Tibial nerve (tissue), 4 donors: Measurements from ENCODE around the gene MST1R. TPM values are rescaled to one million over a fixed set of nuclear protein-coding genes. Genes with fewer than 3 reads are reported as not detected.

Source experiments
- DNase-seq, 2 donors: peaks; one replicate each; pipeline ENCODE4 v3.0.0-alpha.2; 2019; ENCODE audit warnings: low spot score in 2 of 2
- H3K27ac ChIP-seq, 4 donors: fragments of 200-600 bp; sonication (generic) in 3 of 4; one replicate each; pipeline ENCODE4 v1.5.1; 2017 to 2019; ENCODE audit warnings: mild to moderate bottlenecking in 1 of 4
- H3K27me3 ChIP-seq, 2 donors: fragments of 200-600 bp; sonication (generic) in 1 of 2; one replicate each; pipeline versions ENCODE4 v1.5.1 to v1.6.0; 2017 to 2019
- H3K36me3 ChIP-seq, 3 donors: fragments of 200-600 bp; sonication (generic); one replicate each; pipeline ENCODE4 v1.5.1; 2018 to 2019
- H3K4me1 ChIP-seq, 4 donors: fragments of 200-600 bp; sonication (generic) in 3 of 4; one replicate each; pipeline ENCODE4 v1.5.1; 2017 to 2019
- H3K4me3 ChIP-seq, 4 donors: fragments of 200-600 bp; sonication (generic) in 3 of 4; one replicate each; pipeline ENCODE4 v1.5.1; 2017 to 2019; ENCODE audit warnings: mild to moderate bottlenecking in 1 of 4, moderate library complexity in 1 of 4
- H3K9me3 ChIP-seq, 4 donors: fragments of 200-600 bp; sonication (generic) in 3 of 4; one replicate each; pipeline ENCODE4 v1.5.1; 2017 to 2019
- EP300 ChIP-seq, 2 donors: sonication (generic); formaldehyde crosslinking; IDR thresholded peaks; one replicate each; pipeline ENCODE4 v1.6.1; 2017; ENCODE audit warnings: antibody characterized with exemption in 2 of 2, mild to moderate bottlenecking in 1 of 2
- POLR2A ChIP-seq, 2 donors: fragments of 450-650 bp; IDR thresholded peaks; one replicate each; pipeline ENCODE4 v1.6.1; 2017; ENCODE audit warnings: antibody characterized with exemption in 2 of 2, mild to moderate bottlenecking in 2 of 2, moderate library complexity in 2 of 2
- WGBS, 2 donors: methylation state at CpG; one replicate each; pipeline ENCODE4 v1.1.5; 2018; 5-methylcytosine and 5-hydroxymethylcytosine counted together
- total RNA-seq, 4 donors: library from RNA; depleted of rRNA; stranded (reverse); fragments of >200 nt; gene quantifications; one replicate each; pipeline ENCODE4 v1.1.0, GENCODE V29; 2016
- TF ChIP-seq, protein P1 (sequence below), 5 experiments: fragments of 200-600 bp in 3 of 5; fragments of 450-650 bp in 2 of 5; sonication (generic) in 3 of 5; IDR thresholded peaks; one replicate each; pipeline ENCODE4 v1.5.1; 2016 to 2019; ENCODE audit warnings: antibody characterized with exemption in 5 of 5, mild to moderate bottlenecking in 3 of 5, moderate library complexity in 2 of 5

Gene MST1R
- total RNA-seq, 4 donors from 2014 or later = 1.0 to 2.8 (median 2.3) TPM

DNA sequence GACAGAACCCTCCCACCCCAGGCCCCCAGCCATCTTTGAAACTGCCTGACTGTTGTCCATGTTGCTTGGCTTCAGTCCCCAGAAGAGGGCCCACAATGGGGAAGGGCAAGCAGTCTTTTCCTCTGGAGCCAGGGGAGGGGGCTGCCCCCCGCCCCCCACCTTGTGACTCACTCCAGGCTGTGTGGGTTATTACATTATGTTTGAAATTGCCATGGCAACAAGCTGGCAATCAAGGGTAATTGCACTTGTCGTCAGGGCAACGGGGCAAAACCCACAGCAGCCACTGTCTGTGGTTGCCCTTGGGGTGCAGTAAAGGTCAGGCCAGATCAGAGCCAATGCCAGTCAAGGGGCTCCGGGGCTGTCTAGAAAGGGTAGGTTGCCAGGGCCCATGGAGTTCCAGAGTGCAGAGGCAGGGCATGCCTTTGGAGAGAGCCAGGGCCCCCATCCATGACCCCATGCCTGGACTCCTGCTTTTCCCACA, 30.8 kb downstream of the MST1R start:
- WGBS, 2 donors = 37 to 50% methylated on average over 4 of the region's 4 CpGs
- Histone ChIP-seq H3K4me1 (peaks cover 0 to 21% (median 15%) of the 10 kb centered on the region in 4 donors), H3K27ac (no peak overlapping the region), H3K4me3 (no peak overlapping the region), H3K27me3 (peaks cover 0 to 27% of the 10 kb centered on the region in 2 donors), H3K9me3 (no peaks in the 10 kb centered on the region), H3K36me3 (no peaks in the 10 kb centered on the region)
- TF ChIP-seq POLR2A (IDR thresholded peaks at IDR 0.05) = no peak
- TF ChIP-seq, protein P1, sequence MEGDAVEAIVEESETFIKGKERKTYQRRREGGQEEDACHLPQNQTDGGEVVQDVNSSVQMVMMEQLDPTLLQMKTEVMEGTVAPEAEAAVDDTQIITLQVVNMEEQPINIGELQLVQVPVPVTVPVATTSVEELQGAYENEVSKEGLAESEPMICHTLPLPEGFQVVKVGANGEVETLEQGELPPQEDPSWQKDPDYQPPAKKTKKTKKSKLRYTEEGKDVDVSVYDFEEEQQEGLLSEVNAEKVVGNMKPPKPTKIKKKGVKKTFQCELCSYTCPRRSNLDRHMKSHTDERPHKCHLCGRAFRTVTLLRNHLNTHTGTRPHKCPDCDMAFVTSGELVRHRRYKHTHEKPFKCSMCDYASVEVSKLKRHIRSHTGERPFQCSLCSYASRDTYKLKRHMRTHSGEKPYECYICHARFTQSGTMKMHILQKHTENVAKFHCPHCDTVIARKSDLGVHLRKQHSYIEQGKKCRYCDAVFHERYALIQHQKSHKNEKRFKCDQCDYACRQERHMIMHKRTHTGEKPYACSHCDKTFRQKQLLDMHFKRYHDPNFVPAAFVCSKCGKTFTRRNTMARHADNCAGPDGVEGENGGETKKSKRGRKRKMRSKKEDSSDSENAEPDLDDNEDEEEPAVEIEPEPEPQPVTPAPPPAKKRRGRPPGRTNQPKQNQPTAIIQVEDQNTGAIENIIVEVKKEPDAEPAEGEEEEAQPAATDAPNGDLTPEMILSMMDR (IDR thresholded peaks at IDR 0.05) = no peak
- no peak for TF ChIP-seq EP300 (IDR thresholded peaks at IDR 0.05)
- DNase-seq = no peak

DNA sequence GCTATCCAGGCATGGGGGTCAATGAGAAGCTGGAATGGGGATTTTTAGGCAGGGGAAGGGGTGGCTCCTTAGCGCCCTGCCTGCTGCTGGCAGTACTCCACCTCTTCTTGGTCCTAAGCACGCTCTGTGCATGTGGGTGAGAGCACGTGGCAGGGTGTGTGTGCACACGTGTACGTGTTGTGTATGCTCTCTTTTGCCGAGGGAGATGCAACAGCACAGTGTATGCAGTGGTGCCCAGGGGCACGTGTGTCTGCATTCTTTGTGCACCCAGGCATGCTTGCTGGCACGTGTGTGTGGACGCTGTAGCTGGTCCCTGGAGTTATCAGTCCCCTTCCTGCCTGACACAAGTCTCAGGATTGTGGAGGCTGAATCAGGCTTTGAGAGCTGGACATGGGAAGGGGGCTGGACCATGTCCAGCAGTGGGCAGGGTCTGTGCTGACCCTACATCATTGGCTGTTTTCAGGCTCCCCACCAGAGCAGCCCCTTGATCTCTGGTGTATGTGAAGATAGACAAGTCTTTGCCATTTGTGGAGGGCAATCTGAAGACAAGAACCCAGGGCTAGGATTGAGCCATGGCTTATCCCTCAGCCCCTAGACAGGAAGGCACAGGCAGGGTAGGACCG, 32.0 kb downstream of the MST1R start:
- TF ChIP-seq POLR2A (IDR thresholded peaks at IDR 0.05) (no peak), EP300 (IDR thresholded peaks at IDR 0.05) (no peak)
- TF ChIP-seq, protein P1 (IDR thresholded peaks at IDR 0.05) = no peak
- DNase-seq = no peak
- H3K9me3 ChIP-seq = no peaks in the 10 kb centered on the region
- H3K27me3 ChIP-seq = peaks cover 0 to 35% of the 10 kb centered on the region in 2 donors
- H3K36me3 ChIP-seq = no peaks in the 10 kb centered on the region
- H3K4me3 ChIP-seq = no peak overlapping the region
- no peak overlapping the region for H3K27ac ChIP-seq
- peaks cover 0 to 21% (median 15%) of the 10 kb centered on the region in 4 donors for H3K4me1 ChIP-seq
- WGBS, 2 donors = 59 to 60% methylated on average over 10 of the region's 10 CpGs

DNA sequence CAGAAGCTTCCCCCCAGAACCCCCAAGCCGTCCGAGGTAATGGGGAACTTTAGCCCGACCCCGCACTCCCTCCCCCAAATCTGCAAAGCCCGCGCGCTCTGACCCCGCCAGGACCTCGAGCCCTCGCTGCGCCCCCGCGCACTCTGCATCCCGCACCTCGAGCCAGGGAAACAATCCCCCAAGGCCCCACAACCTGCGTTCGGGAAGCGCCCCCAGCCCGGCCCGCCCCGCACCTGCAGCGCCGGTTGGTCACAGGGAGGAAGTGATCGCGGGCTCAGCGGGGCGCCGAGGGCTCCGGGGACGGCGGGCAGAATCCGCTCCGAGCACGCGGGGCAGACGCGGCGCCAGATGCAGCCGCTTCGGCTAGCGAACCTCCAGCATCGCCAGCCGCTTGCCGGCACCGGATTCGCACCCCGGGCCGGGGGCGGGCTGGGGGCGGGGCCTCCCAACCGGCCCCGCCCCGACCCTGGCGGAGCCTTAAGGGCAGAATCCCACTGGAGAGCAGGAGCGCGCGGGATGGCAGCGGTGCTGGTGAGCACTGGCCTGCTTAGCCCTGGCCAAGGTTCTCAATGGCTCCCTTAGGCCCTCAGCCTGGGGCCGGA, 34.0 kb downstream of the MST1R start, which contains the start of gene CAMKV:
CAMKV (minus strand) TSS at position 382 of the 602 bp plus-strand sequence. CDS start 7,518 bp downstream, outside the sequence.
- H3K36me3 ChIP-seq = no peaks in the 10 kb centered on the region
- H3K4me3 ChIP-seq = peak within 1 kb of the TSS; percentile 13 to 48 (median 28)
- peaks cover 0 to 38% of the 10 kb centered on the region in 2 donors for H3K27me3 ChIP-seq
- peaks cover 0 to 21% (median 15%) of the 10 kb centered on the region in 4 donors for H3K4me1 ChIP-seq
- TF ChIP-seq EP300 (IDR thresholded peaks at IDR 0.05) (no peak), POLR2A (IDR thresholded peaks at IDR 0.05) (no peak)
- TF ChIP-seq, protein P1 (IDR thresholded peaks at IDR 0.05) = no peak
- 2 to 6% methylated on average over 5 to 15 of the region's 59 CpGs for WGBS, 2 donors
- H3K27ac ChIP-seq = no peak within 1 kb of the TSS
- DNase-seq = no peak
- H3K9me3 ChIP-seq = no peaks in the 10 kb centered on the region

DNA sequence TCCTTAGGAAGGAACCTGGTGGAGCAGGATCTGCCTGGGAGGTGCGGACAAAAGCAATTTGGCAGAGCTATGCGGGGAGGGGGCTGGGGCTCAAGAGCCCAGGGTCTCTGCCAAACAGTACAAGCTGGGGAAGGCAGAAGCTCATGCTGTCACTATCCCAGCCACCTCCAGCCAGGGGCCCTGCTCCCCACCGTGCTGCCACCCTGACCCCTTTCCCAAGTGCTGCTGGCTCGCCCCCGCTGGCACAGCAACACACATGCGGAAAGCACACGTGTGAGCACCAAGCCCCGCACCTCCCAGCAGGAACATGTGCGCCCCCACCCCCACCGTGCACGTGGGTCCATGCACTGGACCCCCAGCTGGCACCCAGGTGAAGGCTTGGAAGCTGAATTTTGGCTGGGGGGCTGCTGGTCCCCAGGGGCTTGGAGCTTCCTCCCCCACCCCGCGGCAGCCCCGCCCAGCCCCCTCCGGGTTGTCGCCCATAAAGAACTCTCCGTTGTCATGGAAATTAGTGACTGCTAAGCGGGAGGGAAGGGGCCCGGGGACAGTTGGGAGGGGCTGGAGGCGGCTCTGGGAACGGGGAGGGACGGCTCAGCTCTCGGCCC, 34.7 kb downstream of the MST1R start:
- Histone ChIP-seq H3K4me1 (peaks cover 0 to 21% (median 15%) of the 10 kb centered on the region in 4 donors), H3K36me3 (no peaks in the 10 kb centered on the region), H3K4me3 (peak overlapping the region; percentile 13 to 48 (median 28)), H3K9me3 (no peaks in the 10 kb centered on the region), H3K27ac (no peak overlapping the region), H3K27me3 (peaks cover 0 to 45% of the 10 kb centered on the region in 2 donors)
- WGBS, 2 donors = 7 to 9% methylated on average over 8 to 21 of the region's 23 CpGs
- no peak for DNase-seq
- no peak for TF ChIP-seq POLR2A (IDR thresholded peaks at IDR 0.05)
- TF ChIP-seq, protein P1 (IDR thresholded peaks at IDR 0.05) = no peak
- TF ChIP-seq EP300 (IDR thresholded peaks at IDR 0.05) = no peak
